HCT116 (cell line): Measurements from ENCODE around the gene SBK2. TPM values are rescaled to one million over a fixed set of nuclear protein-coding genes. Genes with fewer than 3 reads are reported as not detected.
A peak's percentile ranks its signal among the peaks of the same experiment; 100 is the strongest.

Source experiments
- ATAC-seq: fragments of 200-7000 bp; cut with Tn5 transposase; 2 replicates; pipeline ENCODE4 v1.9.1; 2020; ENCODE audit warnings: mild to moderate bottlenecking, moderate library complexity
- BruUV-seq: library from RNA; stranded (reverse); fragments of 400-500 nt; replicated peaks from 2 replicates; lab custom pipeline; 2021; lab: Mats Ljungman, UMichigan
- CTCF ChIA-PET: fragments of 300-600 bp; sonication (Branson Sonifier 250); formaldehyde crosslinking; loops from one replicate; lab custom pipeline; 2021; ENCODE audit warnings: antibody characterized with exemption; lab: Charles Lee
- POLR2A ChIA-PET: fragments of 300-600, 350-600 bp; sonication (Branson Sonifier 250); formaldehyde crosslinking; loops from one replicate; lab custom pipeline; 2021; ENCODE audit warnings: antibody characterized with exemption; lab: Charles Lee
- RAD21 ChIA-PET, 2 experiments: fragments of 300-600 bp; sonication (Branson Sonifier 250); formaldehyde crosslinking; loops; one replicate each; lab custom pipeline; 2023; ENCODE audit warnings: low total read pairs in 2 of 2; ENCODE audit not compliant: uncharacterized antibody in 2 of 2, unreplicated experiment in 2 of 2, low non-redundant PET in 1 of 2; lab: Charles Lee
- DNase-seq: peaks from one replicate; pipeline ENCODE4 v3.0.0-alpha.2; 2010; ENCODE audit warnings: low read depth, low spot score
- H2AFZ ChIP-seq: fragments of 200-600 bp; shearing (Covaris generic), sonication (generic); 2 replicates; pipeline ENCODE4 v1.6.1; 2017; ENCODE audit warnings: low read depth, mixed run types, mixed read lengths, antibody characterized with exemption, low read length; ENCODE audit not compliant: poor library complexity, severe bottlenecking
- H3K27ac ChIP-seq: 2 replicates; pipeline ENCODE4 v1.5.1; 2012; ENCODE audit warnings: low read depth, low read length
- H3K27me3 ChIP-seq: fragments of 200-600 bp; sonication (generic); 2 replicates; pipeline ENCODE4 v1.6.1; 2016; ENCODE audit warnings: mixed run types, low read length, mixed read lengths; ENCODE audit not compliant: insufficient read depth
- H3K36me3 ChIP-seq, 2 experiments: fragments of 200-500 bp in 1 of 2; fragments of 200-600 bp in 1 of 2; sonication (Bioruptor generic) in 1 of 2; sonication (generic) in 1 of 2; 2 replicates each; pipeline versions ENCODE4 v1.5.1 to v1.6.1; 2014 to 2016; ENCODE audit warnings: low read length in 2 of 2, inconsistent platforms in 1 of 2, mixed read lengths in 1 of 2, mixed run types in 1 of 2; ENCODE audit not compliant: insufficient read depth in 2 of 2, control insufficient read depth in 1 of 2
- H3K4me1 ChIP-seq, 2 experiments: fragments of 200-600 bp in 1 of 2; sonication (generic) in 1 of 2; 2 replicates each; pipeline versions ENCODE4 v1.5.1 to v1.6.1; 2012 to 2017; ENCODE audit warnings: low read length in 2 of 2, inconsistent platforms in 1 of 2, mild to moderate bottlenecking in 1 of 2, mixed read lengths in 1 of 2, mixed run types in 1 of 2, moderate library complexity in 1 of 2; ENCODE audit not compliant: insufficient read depth in 2 of 2, control insufficient read depth in 1 of 2
- H3K4me2 ChIP-seq: fragments of 200-600 bp; sonication (generic); 2 replicates; pipeline ENCODE4 v1.6.1; 2017; ENCODE audit warnings: mixed run types, low read length, mixed read lengths
- H3K4me3 ChIP-seq, 2 experiments: fragments of 200-600 bp in 1 of 2; sonication (generic) in 1 of 2; replicated peaks in 1 of 2; 2 replicates each; pipeline ENCODE4 v1.5.1; 2011 to 2016; ENCODE audit warnings: low read length in 2 of 2, control low read depth in 1 of 2, low read depth in 1 of 2, mild to moderate bottlenecking in 1 of 2, mixed read lengths in 1 of 2, mixed run types in 1 of 2
- H3K79me2 ChIP-seq: fragments of 200-600 bp; sonication (generic); 2 replicates; pipeline ENCODE4 v1.6.1; 2017; ENCODE audit warnings: mild to moderate bottlenecking, mixed run types, low read length, moderate library complexity, mixed read lengths; ENCODE audit not compliant: insufficient read depth
- H3K9ac ChIP-seq: fragments of 200-600 bp; sonication (generic); 2 replicates; pipeline ENCODE4 v1.6.1; 2016; ENCODE audit warnings: low read length, mixed read lengths
- H3K9me2 ChIP-seq: fragments of 200-600 bp; sonication (generic), shearing (Covaris generic); 2 replicates; pipeline ENCODE4 v1.6.1; 2017; ENCODE audit warnings: mixed run types, mild to moderate bottlenecking, moderate library complexity; ENCODE audit not compliant: insufficient read depth
- H3K9me3 ChIP-seq, 2 experiments: fragments of 200-500 bp in 1 of 2; fragments of 200-600 bp in 1 of 2; sonication (Bioruptor generic) in 1 of 2; sonication (generic) in 1 of 2; 2 replicates each; pipeline ENCODE4 v1.6.1; 2014 to 2017; ENCODE audit warnings: low read length in 2 of 2, mixed read lengths in 2 of 2, inconsistent platforms in 1 of 2, low read depth in 1 of 2, mild to moderate bottlenecking in 1 of 2, mixed run types in 1 of 2, moderate library complexity in 1 of 2; ENCODE audit not compliant: control insufficient read depth in 1 of 2, insufficient read depth in 1 of 2
- H4K20me1 ChIP-seq: fragments of 200-600 bp; sonication (generic), shearing (Covaris generic); 2 replicates; pipeline ENCODE4 v1.6.1; 2017; ENCODE audit warnings: mixed run types, mild to moderate bottlenecking, moderate library complexity; ENCODE audit not compliant: insufficient read depth
- CBX3 ChIP-seq: IDR thresholded peaks from 2 replicates; pipeline ENCODE4 v1.6.1; 2012; ENCODE audit warnings: low read depth
- EZH2 ChIP-seq: fragments of 200-600 bp; sonication (generic); IDR thresholded peaks from 2 replicates; pipeline ENCODE4 v1.6.1; 2017; ENCODE audit warnings: antibody characterized with exemption, mixed run types
- EZH2phosphoT487 ChIP-seq: fragments of 200-600 bp; IDR thresholded peaks from 2 replicates; pipeline ENCODE4 v1.6.1; 2018; ENCODE audit warnings: antibody characterized with exemption, borderline replicate concordance
- FOSL1 ChIP-seq: IDR thresholded peaks from 2 replicates; pipeline ENCODE4 v1.6.1; 2012; ENCODE audit warnings: low read depth
- JUND ChIP-seq: IDR thresholded peaks from 2 replicates; pipeline ENCODE4 v1.6.1; 2012
- POLR2A ChIP-seq: IDR thresholded peaks from 2 replicates; pipeline ENCODE4 v1.7.0; 2011; ENCODE audit warnings: borderline replicate concordance; ENCODE audit not compliant: insufficient read depth, insufficient read length; ENCODE audit errors: extremely low read depth
- TCF7L2 ChIP-seq: IDR thresholded peaks from 2 replicates; pipeline ENCODE4 v1.7.0; 2011; ENCODE audit warnings: borderline replicate concordance, inconsistent platforms; ENCODE audit not compliant: insufficient read depth, insufficient read length; ENCODE audit errors: extremely low read depth
- ZNF274 ChIP-seq: fragments of 200-500 bp; sonication (Bioruptor generic); IDR thresholded peaks from 2 replicates; pipeline ENCODE4 v1.6.1; 2014; ENCODE audit warnings: mild to moderate bottlenecking, low read depth, low read length, inconsistent platforms
- intact Hi-C: fragments of 100-400 bp; cut with micrococcal nuclease; formaldehyde crosslinking; loops from 2 replicates; pipeline ENCODE4 v1.10.0; 2022
- total RNA-seq: library from RNA; stranded (reverse); gene quantifications from one replicate; pipeline ENCODE4 v1.2.1, GENCODE V29; 2021; ENCODE audit not compliant: unreplicated experiment
- TF ChIP-seq, protein P1 (sequence below): IDR thresholded peaks from 2 replicates; pipeline ENCODE4 v1.6.1; 2012
- TF ChIP-seq, protein P2 (sequence below): IDR thresholded peaks from 2 replicates; pipeline ENCODE4 v1.6.1; 2011; ENCODE audit warnings: mild to moderate bottlenecking, low read length, moderate library complexity; ENCODE audit not compliant: insufficient replicate concordance; ENCODE audit errors: extremely low read depth
- TF ChIP-seq, protein P3 (sequence below): IDR thresholded peaks from 2 replicates; pipeline ENCODE4 v1.6.1; 2012; ENCODE audit warnings: low read depth

Gene SBK2
- total RNA-seq, 1 experiment from 2014 or later, result 0.30 TPM

DNA sequence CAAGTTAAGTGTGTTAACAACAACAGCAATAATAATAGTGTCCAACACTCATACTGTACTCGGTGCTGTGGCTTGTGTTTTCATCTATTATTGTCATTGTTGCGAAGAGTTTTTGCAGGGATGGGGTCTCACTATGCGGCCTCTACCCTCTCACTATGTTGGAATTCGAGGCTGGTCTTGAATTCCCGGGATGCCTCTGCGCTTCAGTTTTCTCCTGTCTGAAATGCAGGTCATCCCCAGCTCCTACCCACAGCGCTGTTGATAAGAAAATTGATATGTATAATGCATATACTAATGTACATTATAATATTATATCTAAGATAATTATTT lies 13.4 kb upstream of the SBK2 start:
- ChIA-PET CTCF (interaction anchor here (1.2 to 1.3 kb wide), 2 partner anchors 56 to 83 kb away, joined by 3 to 8 read pairs; partner anchors contain the start of gene ZNF865), POLR2A (interaction anchor here (1.5 to 2.1 kb wide), 2 partner anchors 49 to 83 kb away, joined by 3 to 9 read pairs; partner anchors contain the start of gene FIZ1), RAD21 (no interaction called here)
- DNase-seq, result no peak
- H3K27me3 ChIP-seq, result no peaks in the 10 kb centered on the region
- no TSS peak for BruUV-seq
- no peaks in the 10 kb centered on the region for H4K20me1 ChIP-seq
- ATAC-seq, result peak; percentile 3
- intact Hi-C loops, result no loop called here
- H3K9ac ChIP-seq, result peak overlapping the region; percentile 67
- H3K4me1 ChIP-seq, result peaks cover 44 to 75% of the 10 kb centered on the region in 2 experiments
- 0 out of 2 replicates have a peak, but pooled peaks have one; percentile 7 for TF ChIP-seq JUND
- no peak for TF ChIP-seq EZH2
- TF ChIP-seq, protein P1, sequence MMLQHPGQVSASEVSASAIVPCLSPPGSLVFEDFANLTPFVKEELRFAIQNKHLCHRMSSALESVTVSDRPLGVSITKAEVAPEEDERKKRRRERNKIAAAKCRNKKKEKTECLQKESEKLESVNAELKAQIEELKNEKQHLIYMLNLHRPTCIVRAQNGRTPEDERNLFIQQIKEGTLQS, result no peak
- no peak for TF ChIP-seq EZH2phosphoT487
- no peaks in the 10 kb centered on the region for H3K36me3 ChIP-seq
- no peaks in the 10 kb centered on the region for H3K79me2 ChIP-seq
- H3K4me2 ChIP-seq, result peak overlapping the region; percentile 86
- H3K9me3 ChIP-seq, result no peaks in the 10 kb centered on the region
- H3K9me2 ChIP-seq, result no peaks in the 10 kb centered on the region
- peak overlapping the region; percentile 44 to 59 for H3K4me3 ChIP-seq
- peak overlapping the region; percentile 91 for H3K27ac ChIP-seq
- peak overlapping the region; percentile 74 for H2AFZ ChIP-seq

DNA sequence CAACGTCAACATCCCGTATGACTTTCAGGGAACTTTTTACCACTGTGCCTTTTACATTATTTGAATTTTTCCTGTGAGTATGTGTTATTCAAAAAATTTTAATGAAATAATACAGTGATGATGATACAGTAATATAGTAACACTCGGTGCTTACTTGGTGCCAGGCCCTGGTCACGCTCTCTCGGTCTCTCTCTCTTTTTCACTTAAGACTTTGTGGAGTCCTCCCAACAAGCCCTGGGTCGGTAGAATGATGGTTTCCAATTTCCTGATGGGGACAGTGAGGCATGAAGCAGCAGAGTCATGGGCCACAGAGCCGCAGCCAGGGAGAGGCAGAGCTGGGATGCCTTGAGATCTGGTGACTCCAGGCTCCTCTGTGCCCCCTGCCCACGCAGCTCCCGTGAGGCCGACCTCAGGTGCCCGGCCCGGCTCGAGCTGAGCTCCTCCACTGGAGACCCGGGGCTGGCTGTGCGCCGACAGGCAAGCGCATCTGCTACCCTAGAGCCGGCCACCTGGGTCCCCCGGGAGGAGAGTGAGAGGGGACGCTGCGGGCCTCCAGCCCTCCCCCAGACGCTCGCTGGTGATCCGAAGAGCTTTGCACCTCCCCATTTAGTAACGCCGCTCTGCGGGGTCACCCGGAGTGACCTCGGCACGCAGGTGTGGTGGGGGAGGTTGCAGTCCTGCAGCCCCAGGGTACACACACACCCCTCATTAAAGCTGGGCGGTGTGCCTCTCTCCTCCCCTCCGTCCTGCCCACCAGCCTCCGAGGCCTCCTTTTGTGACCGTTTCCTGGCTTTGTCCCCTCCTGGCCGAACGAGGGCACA lies 12.8 kb upstream of the SBK2 start:
- H3K4me3 ChIP-seq, result peak overlapping the region; percentile 44 to 59
- intact Hi-C loops, result loop anchor here (5.0 kb wide), 1 partner anchor 38 kb away; no protein-coding TSS in a partner anchor
- H3K27ac ChIP-seq, result peak overlapping the region; percentile 91
- DNase-seq, result peak; percentile 34
- ChIA-PET CTCF (interaction anchor here (0.5 to 1.3 kb wide), 3 partner anchors 56 to 104 kb away, joined by 3 to 8 read pairs (median 3); partner anchors contain the start of gene ZNF865), RAD21 (no interaction called here), POLR2A (interaction anchor here (0.6 to 2.1 kb wide), 4 partner anchors 50 to 105 kb away, joined by 3 to 9 read pairs (median 4); partner anchors contain the start of genes FIZ1 and U2AF2)
- ATAC-seq, result peak; percentile 68
- H3K4me2 ChIP-seq, result peak overlapping the region; percentile 86
- H3K36me3 ChIP-seq, result no peaks in the 10 kb centered on the region
- peak overlapping the region; percentile 86 for H2AFZ ChIP-seq
- H3K27me3 ChIP-seq, result no peaks in the 10 kb centered on the region
- H3K4me1 ChIP-seq, result peaks cover 48 to 80% of the 10 kb centered on the region in 2 experiments
- peak overlapping the region; percentile 67 for H3K9ac ChIP-seq
- no peaks in the 10 kb centered on the region for H3K79me2 ChIP-seq
- no peaks in the 10 kb centered on the region for H4K20me1 ChIP-seq
- H3K9me2 ChIP-seq, result no peaks in the 10 kb centered on the region
- BruUV-seq, result no TSS peak
- no peaks in the 10 kb centered on the region for H3K9me3 ChIP-seq
- peak; percentile 72 for TF ChIP-seq FOSL1
- TF ChIP-seq, protein P2, sequence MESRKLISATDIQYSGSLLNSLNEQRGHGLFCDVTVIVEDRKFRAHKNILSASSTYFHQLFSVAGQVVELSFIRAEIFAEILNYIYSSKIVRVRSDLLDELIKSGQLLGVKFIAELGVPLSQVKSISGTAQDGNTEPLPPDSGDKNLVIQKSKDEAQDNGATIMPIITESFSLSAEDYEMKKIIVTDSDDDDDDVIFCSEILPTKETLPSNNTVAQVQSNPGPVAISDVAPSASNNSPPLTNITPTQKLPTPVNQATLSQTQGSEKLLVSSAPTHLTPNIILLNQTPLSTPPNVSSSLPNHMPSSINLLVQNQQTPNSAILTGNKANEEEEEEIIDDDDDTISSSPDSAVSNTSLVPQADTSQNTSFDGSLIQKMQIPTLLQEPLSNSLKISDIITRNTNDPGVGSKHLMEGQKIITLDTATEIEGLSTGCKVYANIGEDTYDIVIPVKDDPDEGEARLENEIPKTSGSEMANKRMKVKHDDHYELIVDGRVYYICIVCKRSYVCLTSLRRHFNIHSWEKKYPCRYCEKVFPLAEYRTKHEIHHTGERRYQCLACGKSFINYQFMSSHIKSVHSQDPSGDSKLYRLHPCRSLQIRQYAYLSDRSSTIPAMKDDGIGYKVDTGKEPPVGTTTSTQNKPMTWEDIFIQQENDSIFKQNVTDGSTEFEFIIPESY, result no peak
- TF ChIP-seq POLR2A, result no peak
- TF ChIP-seq, protein P3, sequence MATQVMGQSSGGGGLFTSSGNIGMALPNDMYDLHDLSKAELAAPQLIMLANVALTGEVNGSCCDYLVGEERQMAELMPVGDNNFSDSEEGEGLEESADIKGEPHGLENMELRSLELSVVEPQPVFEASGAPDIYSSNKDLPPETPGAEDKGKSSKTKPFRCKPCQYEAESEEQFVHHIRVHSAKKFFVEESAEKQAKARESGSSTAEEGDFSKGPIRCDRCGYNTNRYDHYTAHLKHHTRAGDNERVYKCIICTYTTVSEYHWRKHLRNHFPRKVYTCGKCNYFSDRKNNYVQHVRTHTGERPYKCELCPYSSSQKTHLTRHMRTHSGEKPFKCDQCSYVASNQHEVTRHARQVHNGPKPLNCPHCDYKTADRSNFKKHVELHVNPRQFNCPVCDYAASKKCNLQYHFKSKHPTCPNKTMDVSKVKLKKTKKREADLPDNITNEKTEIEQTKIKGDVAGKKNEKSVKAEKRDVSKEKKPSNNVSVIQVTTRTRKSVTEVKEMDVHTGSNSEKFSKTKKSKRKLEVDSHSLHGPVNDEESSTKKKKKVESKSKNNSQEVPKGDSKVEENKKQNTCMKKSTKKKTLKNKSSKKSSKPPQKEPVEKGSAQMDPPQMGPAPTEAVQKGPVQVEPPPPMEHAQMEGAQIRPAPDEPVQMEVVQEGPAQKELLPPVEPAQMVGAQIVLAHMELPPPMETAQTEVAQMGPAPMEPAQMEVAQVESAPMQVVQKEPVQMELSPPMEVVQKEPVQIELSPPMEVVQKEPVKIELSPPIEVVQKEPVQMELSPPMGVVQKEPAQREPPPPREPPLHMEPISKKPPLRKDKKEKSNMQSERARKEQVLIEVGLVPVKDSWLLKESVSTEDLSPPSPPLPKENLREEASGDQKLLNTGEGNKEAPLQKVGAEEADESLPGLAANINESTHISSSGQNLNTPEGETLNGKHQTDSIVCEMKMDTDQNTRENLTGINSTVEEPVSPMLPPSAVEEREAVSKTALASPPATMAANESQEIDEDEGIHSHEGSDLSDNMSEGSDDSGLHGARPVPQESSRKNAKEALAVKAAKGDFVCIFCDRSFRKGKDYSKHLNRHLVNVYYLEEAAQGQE, result no peak
- TF ChIP-seq ZNF274, result no peak
- 0 out of 2 replicates have a peak, but pooled peaks have one; percentile 54 for TF ChIP-seq CBX3
- TF ChIP-seq TCF7L2, result no peak
